ENCODE results near the gene CCND3. TPM values are rescaled to one million over a fixed set of nuclear protein-coding genes. Genes with fewer than 3 reads are reported as not detected.

The CCND3 gene
- total and polyA plus RNA-seq, 2 of the 13 experiments (the other 11 are each of a cell fraction or from before 2014, with no cell fraction given): 4.3 to 7.2 TPM

GRCh38 chr6:41920921-41921711 is 20.5 kb downstream of the CCND3 start, which contains the start of the genes BYSL and MED20 (continued):
- TF ChIP-seq ATF2 (CRISPR knock-in tag; IDR thresholded peaks at IDR 0.05) (peak; percentile 84; the same call in 1 of the 2 replicates), MAZ (IDR thresholded peaks at IDR 0.05; ENCODE audit: borderline replicate concordance, low read depth, low read length) (peak; percentile 84), MAZ (CRISPR knock-in tag; IDR thresholded peaks at IDR 0.05; ENCODE audit: low read depth) (peak; percentile 89), ZFX (CRISPR knock-in tag; IDR thresholded peaks at IDR 0.05; ENCODE audit: low read depth) (peak; percentile 92), ZNF839 (CRISPR knock-in tag; IDR thresholded peaks at IDR 0.05; ENCODE audit: borderline replicate concordance) (no peak), ZNF644 (CRISPR knock-in tag; IDR thresholded peaks at IDR 0.05; ENCODE audit: low read depth) (no peak), PHF5A (CRISPR knock-in tag; IDR thresholded peaks at IDR 0.05; ENCODE audit: low read depth, unreplicated experiment) (peak; percentile 22), PAF1 (CRISPR knock-in tag; IDR thresholded peaks at IDR 0.05) (no peak), ZNF382 (CRISPR knock-in tag; IDR thresholded peaks at IDR 0.05; ENCODE audit: borderline replicate concordance) (no peak), ZNF264 (CRISPR knock-in tag; IDR thresholded peaks at IDR 0.05) (peak; percentile 59), ZSCAN31 (CRISPR knock-in tag; IDR thresholded peaks at IDR 0.05; ENCODE audit: low read depth) (no peak), MXD1 (CRISPR knock-in tag; IDR thresholded peaks at IDR 0.05) (peak; percentile 98; the same call in 1 of the 2 replicates), ZNF160 (CRISPR knock-in tag; IDR thresholded peaks at IDR 0.05) (peak; percentile 67), ZNF607 (CRISPR knock-in tag; IDR thresholded peaks at IDR 0.05; ENCODE audit: borderline replicate concordance) (peak; percentile 89; the same call in 1 of the 2 replicates), ZNF576 (CRISPR knock-in tag; IDR thresholded peaks at IDR 0.05) (no peak), EZH2 (conservative IDR thresholded peaks at IDR 0.05; ENCODE audit: low read depth, low read length) (no peak), ZFP37 (CRISPR knock-in tag; IDR thresholded peaks at IDR 0.05; ENCODE audit: borderline replicate concordance) (no peak; the same call in 1 of the 2 replicates), ZNF318 (CRISPR knock-in tag; IDR thresholded peaks at IDR 0.05) (no peak)
